Osteoblast (primary cell): ENCODE data around the gene MGAT4D. TPM values are rescaled to one million over a fixed set of nuclear protein-coding genes. Genes with fewer than 3 reads are reported as not detected.

Experiments used
- DNase-seq: peaks from one replicate; pipeline ENCODE4 v3.0.0; 2011; ENCODE audit warnings: low spot score, mixed read lengths; ENCODE audit not compliant: insufficient read length; ENCODE audit errors: missing footprints
- H2AFZ ChIP-seq: 2 replicates; pipeline ENCODE4 v1.6.0; 2011; ENCODE audit warnings: mild to moderate bottlenecking, low read length
- H3K27ac ChIP-seq: 2 replicates; pipeline ENCODE4 v1.5.1; 2011; ENCODE audit warnings: mild to moderate bottlenecking, low read depth, low read length, moderate library complexity
- H3K27me3 ChIP-seq: 2 replicates; pipeline ENCODE4 v1.6.0; 2012; ENCODE audit warnings: mild to moderate bottlenecking, control low read depth, inconsistent platforms, low read length, moderate library complexity; ENCODE audit not compliant: insufficient read depth
- H3K36me3 ChIP-seq: 2 replicates; pipeline ENCODE4 v1.5.1; 2011; ENCODE audit warnings: mild to moderate bottlenecking, low read length, control low read depth, moderate library complexity; ENCODE audit not compliant: insufficient read depth
- H3K4me1 ChIP-seq: 2 replicates; pipeline ENCODE4 v1.5.1; 2011; ENCODE audit warnings: mild to moderate bottlenecking, low read length, control low read depth, moderate library complexity; ENCODE audit not compliant: insufficient read depth
- H3K4me2 ChIP-seq: 2 replicates; pipeline ENCODE4 v1.6.0; 2011; ENCODE audit warnings: mild to moderate bottlenecking, low read length; ENCODE audit not compliant: insufficient read depth
- H3K4me3 ChIP-seq: fragments of 200-600 bp; sonication (generic); 3 replicates; pipeline ENCODE4 v1.5.1; 2012; ENCODE audit warnings: mild to moderate bottlenecking, low read length, inconsistent platforms; ENCODE audit not compliant: insufficient read depth
- H3K79me2 ChIP-seq: 2 replicates; pipeline ENCODE4 v1.6.0; 2012; ENCODE audit warnings: mild to moderate bottlenecking, low read length, control low read depth, inconsistent platforms; ENCODE audit not compliant: insufficient read depth
- H3K9me3 ChIP-seq: 2 replicates; pipeline ENCODE4 v1.5.1; 2011; ENCODE audit warnings: low read depth, low read length, control low read depth
- H4K20me1 ChIP-seq: 2 replicates; pipeline ENCODE4 v1.6.0; 2012; ENCODE audit warnings: mild to moderate bottlenecking, low read length, control low read depth; ENCODE audit not compliant: insufficient read depth
- total RNA-seq: library from RNA; depleted of rRNA; stranded (reverse); fragments of >200 nt; gene quantifications from 2 replicates; pipeline ENCODE4 v1.2.3, GENCODE V29; 2012
- TF ChIP-seq, protein P1 (sequence below): IDR thresholded peaks from 2 replicates; pipeline ENCODE4 v1.5.1; 2011; ENCODE audit warnings: mild to moderate bottlenecking, low read depth, low read length, moderate library complexity; ENCODE audit errors: extremely low read depth

MGAT4D gene
- total RNA-seq, 1 donor: not detected

DNA sequence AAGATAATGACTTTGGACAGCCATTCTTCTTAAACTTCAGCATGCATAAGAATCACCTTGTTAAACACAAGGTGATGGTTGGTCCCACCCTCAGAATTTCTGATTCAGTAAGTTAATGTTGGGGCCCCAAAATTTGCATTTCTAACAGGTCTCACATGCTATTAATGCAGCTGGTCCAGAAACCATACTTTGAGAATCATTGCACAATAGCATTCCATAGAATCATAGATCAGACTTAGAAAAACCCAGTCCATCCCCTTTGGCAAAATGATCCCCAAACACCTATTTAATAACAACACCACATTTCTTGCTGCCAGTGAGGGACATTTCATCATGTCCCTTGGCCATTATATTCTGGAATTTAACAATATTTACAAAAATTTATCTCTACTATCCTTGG is 6.2 kb upstream of the MGAT4D start:
- Histone ChIP-seq H3K79me2 (no peaks in the 10 kb centered on the region), H2AFZ (no peak overlapping the region), H3K27me3 (peaks cover 24% of the 10 kb centered on the region), H3K4me3 (no peak overlapping the region), H3K4me1 (no peaks in the 10 kb centered on the region), H3K36me3 (no peaks in the 10 kb centered on the region), H3K9me3 (no peaks in the 10 kb centered on the region), H3K4me2 (no peak overlapping the region), H3K27ac (no peak overlapping the region), H4K20me1 (no peaks in the 10 kb centered on the region)
- no peak for DNase-seq
- TF ChIP-seq, protein P1, sequence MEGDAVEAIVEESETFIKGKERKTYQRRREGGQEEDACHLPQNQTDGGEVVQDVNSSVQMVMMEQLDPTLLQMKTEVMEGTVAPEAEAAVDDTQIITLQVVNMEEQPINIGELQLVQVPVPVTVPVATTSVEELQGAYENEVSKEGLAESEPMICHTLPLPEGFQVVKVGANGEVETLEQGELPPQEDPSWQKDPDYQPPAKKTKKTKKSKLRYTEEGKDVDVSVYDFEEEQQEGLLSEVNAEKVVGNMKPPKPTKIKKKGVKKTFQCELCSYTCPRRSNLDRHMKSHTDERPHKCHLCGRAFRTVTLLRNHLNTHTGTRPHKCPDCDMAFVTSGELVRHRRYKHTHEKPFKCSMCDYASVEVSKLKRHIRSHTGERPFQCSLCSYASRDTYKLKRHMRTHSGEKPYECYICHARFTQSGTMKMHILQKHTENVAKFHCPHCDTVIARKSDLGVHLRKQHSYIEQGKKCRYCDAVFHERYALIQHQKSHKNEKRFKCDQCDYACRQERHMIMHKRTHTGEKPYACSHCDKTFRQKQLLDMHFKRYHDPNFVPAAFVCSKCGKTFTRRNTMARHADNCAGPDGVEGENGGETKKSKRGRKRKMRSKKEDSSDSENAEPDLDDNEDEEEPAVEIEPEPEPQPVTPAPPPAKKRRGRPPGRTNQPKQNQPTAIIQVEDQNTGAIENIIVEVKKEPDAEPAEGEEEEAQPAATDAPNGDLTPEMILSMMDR: no peak

DNA sequence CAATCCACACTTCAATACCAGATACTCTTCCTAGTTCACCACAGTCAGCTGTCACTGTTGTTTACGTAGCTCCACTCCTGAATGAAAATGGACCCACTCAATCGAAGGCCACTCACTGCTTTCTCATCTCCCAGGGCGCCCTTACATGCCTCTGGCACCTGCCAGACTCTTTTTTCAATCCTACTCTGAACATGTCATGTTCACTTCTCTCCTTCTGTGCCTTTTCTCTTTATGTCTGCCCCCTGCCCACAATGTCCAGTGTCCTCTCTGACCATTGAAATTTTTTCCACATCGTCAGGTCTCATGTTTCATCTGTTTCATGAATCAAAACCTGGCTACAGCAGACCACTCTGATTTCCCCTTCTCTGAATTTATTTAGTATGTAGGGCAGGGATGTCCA is 1.3 kb upstream of the MGAT4D start:
- no peaks in the 10 kb centered on the region for H3K4me1 ChIP-seq
- H3K9me3 ChIP-seq: no peaks in the 10 kb centered on the region
- H3K27ac ChIP-seq: no peak overlapping the region
- peaks cover 55% of the 10 kb centered on the region for H3K27me3 ChIP-seq
- no peaks in the 10 kb centered on the region for H3K36me3 ChIP-seq
- no peaks in the 10 kb centered on the region for H3K79me2 ChIP-seq
- H4K20me1 ChIP-seq: no peaks in the 10 kb centered on the region
- H3K4me2 ChIP-seq: no peak overlapping the region
- H3K4me3 ChIP-seq: no peak overlapping the region
- TF ChIP-seq, protein P1: no peak
- no peak overlapping the region for H2AFZ ChIP-seq
- no peak for DNase-seq

DNA sequence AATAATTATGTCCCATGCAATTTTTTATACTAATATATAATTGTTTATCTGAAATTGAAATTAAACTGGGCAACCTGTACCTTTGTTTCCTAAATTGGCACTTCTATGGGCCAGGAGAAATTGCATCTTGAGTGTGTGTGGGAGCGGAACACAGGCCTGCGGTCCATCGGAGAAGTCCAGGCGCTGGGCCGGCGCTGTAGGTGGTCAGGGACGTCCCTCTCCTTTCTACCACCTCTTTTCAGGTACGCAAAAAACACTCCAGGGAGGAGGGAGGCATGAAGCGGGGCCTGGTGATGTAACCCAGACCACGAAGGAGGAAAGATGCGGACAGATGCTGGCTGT is 717 bp downstream of the MGAT4D start:
- H3K9me3 ChIP-seq: no peaks in the 10 kb centered on the region
- H3K79me2 ChIP-seq: no peaks in the 10 kb centered on the region
- H3K36me3 ChIP-seq: no peaks in the 10 kb centered on the region
- H3K4me1 ChIP-seq: no peaks in the 10 kb centered on the region
- no peaks in the 10 kb centered on the region for H4K20me1 ChIP-seq
- peaks cover 55% of the 10 kb centered on the region for H3K27me3 ChIP-seq
- H2AFZ ChIP-seq: no peak overlapping the region
- H3K27ac ChIP-seq: no peak overlapping the region
- no peak overlapping the region for H3K4me2 ChIP-seq
- no peak for DNase-seq
- TF ChIP-seq, protein P1: no peak
- H3K4me3 ChIP-seq: no peak overlapping the region

DNA sequence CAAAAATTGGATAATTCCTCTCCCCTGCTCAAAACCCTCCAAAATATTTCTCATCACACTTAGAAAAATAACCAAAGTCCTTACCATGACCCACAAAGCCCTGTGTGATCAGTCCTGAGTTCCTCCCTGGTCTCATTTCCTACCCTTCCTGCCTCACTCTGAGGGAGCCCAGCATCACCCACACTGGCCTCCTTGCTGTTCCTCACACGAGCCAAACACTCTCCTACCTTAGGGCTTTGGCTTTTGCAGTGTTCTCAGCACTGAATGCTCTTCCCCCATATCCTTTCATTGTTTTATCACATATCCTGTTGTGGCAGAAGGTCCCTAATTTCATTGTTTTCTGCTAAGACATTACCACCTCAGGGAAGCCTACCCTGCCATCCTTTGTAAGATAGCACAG is 12.2 kb downstream of the MGAT4D start:
- Histone ChIP-seq H3K4me1 (no peaks in the 10 kb centered on the region), H3K4me2 (no peak overlapping the region), H3K79me2 (no peaks in the 10 kb centered on the region), H4K20me1 (no peaks in the 10 kb centered on the region), H3K9me3 (no peaks in the 10 kb centered on the region), H3K4me3 (no peak overlapping the region), H2AFZ (no peak overlapping the region), H3K36me3 (no peaks in the 10 kb centered on the region), H3K27ac (no peak overlapping the region), H3K27me3 (peaks cover 7% of the 10 kb centered on the region)
- TF ChIP-seq, protein P1: no peak
- DNase-seq: no peak
